ENCODE results near the gene SEMA3B. TPM values are rescaled to one million over a fixed set of nuclear protein-coding genes. Genes with fewer than 3 reads are reported as not detected.

The SEMA3B gene
- total RNA-seq, 1 experiment from 2014 or later, result 0.43 TPM

DNA sequence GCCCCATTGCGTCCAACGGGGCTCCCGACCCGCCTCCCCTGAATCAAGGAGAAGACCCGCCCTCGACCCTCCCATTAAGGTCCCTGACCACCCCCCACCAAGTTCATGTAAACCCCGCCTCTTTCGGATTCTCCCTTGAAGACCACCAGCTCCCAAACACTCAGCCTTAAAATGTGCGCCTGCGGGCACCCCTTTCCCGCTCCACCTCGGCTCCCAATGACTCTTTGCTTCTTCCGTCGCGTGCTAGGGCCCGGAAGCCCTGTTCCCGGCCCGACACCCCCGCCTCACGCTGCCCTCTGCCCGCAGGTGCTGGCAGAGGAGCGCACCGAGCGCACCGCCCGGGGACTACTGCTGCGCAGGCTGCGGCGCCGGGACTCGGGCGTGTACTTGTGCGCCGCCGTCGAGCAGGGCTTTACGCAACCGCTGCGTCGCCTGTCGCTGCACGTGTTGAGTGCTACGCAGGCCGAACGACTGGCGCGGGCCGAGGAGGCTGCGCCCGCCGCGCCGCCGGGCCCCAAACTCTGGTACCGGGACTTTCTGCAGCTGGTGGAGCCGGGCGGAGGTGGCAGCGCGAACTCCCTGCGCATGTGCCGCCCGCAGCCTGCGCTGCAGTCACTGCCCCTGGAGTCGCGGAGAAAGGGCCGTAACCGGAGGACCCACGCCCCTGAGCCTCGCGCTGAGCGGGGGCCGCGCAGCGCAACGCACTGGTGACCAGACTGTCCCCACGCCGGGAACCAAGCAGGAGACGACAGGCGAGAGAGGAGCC is 7.2 kb downstream of the SEMA3B start:
- POLR2A ChIA-PET (ENCODE audit: low non-redundant PET), result no interaction called here
- DNase-seq (ENCODE audit: low spot score), result no peak
- H3K27ac ChIP-seq (ENCODE audit: low read depth, low read length, poor library complexity, severe bottlenecking), result no peak overlapping the region
- no peak for TF ChIP-seq EZH2 (IDR thresholded peaks at IDR 0.05; ENCODE audit: borderline replicate concordance, low read depth, low read length, poor library complexity, severe bottlenecking)
- no peaks in the 10 kb centered on the region for H3K9me3 ChIP-seq (ENCODE audit: low read depth, low read length, poor library complexity, severe bottlenecking)
- H3K4me3 ChIP-seq (ENCODE audit: low read depth, low read length, poor library complexity, severe bottlenecking), result no peak overlapping the region
- peaks cover 4% of the 10 kb centered on the region for H3K27me3 ChIP-seq (replicated peaks; ENCODE audit: insufficient read depth, low read depth, low read length, poor library complexity)
- no TSS peak for BruUV-seq (replicated peaks)
- H3K4me1 ChIP-seq (ENCODE audit: insufficient read depth, low read length, poor library complexity, severe bottlenecking), result no peaks in the 10 kb centered on the region
- no peaks in the 10 kb centered on the region for H3K36me3 ChIP-seq (ENCODE audit: insufficient read depth, low read length, poor library complexity, severe bottlenecking)
- intact Hi-C loops (cut with micrococcal nuclease; ENCODE audit: unreplicated experiment), result no loop called here
- CTCF ChIA-PET, result no interaction called here

DNA sequence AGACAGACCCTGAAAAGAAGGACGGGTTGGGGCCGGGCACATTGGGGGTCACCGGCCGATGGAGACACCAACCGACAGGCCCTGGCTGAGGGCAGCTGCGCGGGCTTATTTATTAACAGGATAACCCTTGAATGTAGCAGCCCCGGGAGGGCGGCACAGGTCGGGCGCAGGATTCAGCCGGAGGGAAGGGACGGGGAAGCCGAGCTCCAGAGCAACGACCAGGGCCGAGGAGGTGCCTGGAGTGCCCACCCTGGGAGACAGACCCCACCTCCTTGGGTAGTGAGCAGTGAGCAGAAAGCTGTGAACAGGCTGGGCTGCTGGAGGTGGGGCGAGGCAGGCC is 7.8 kb downstream of the SEMA3B start:
- no peak for DNase-seq (ENCODE audit: low spot score)
- Histone ChIP-seq H3K27me3 (replicated peaks; ENCODE audit: insufficient read depth, low read depth, low read length, poor library complexity) (peaks cover 4% of the 10 kb centered on the region), H3K27ac (ENCODE audit: low read depth, low read length, poor library complexity, severe bottlenecking) (no peak overlapping the region), H3K36me3 (ENCODE audit: insufficient read depth, low read length, poor library complexity, severe bottlenecking) (no peaks in the 10 kb centered on the region), H3K4me3 (ENCODE audit: low read depth, low read length, poor library complexity, severe bottlenecking) (no peak overlapping the region), H3K4me1 (ENCODE audit: insufficient read depth, low read length, poor library complexity, severe bottlenecking) (no peaks in the 10 kb centered on the region), H3K9me3 (ENCODE audit: low read depth, low read length, poor library complexity, severe bottlenecking) (no peaks in the 10 kb centered on the region)
- no peak for TF ChIP-seq EZH2 (IDR thresholded peaks at IDR 0.05; ENCODE audit: borderline replicate concordance, low read depth, low read length, poor library complexity, severe bottlenecking)
- TF ChIP-seq, protein P1, sequence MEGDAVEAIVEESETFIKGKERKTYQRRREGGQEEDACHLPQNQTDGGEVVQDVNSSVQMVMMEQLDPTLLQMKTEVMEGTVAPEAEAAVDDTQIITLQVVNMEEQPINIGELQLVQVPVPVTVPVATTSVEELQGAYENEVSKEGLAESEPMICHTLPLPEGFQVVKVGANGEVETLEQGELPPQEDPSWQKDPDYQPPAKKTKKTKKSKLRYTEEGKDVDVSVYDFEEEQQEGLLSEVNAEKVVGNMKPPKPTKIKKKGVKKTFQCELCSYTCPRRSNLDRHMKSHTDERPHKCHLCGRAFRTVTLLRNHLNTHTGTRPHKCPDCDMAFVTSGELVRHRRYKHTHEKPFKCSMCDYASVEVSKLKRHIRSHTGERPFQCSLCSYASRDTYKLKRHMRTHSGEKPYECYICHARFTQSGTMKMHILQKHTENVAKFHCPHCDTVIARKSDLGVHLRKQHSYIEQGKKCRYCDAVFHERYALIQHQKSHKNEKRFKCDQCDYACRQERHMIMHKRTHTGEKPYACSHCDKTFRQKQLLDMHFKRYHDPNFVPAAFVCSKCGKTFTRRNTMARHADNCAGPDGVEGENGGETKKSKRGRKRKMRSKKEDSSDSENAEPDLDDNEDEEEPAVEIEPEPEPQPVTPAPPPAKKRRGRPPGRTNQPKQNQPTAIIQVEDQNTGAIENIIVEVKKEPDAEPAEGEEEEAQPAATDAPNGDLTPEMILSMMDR (conservative IDR thresholded peaks at IDR 0.05; ENCODE audit: low read depth, low read length), result no peak
- intact Hi-C loops (cut with micrococcal nuclease; ENCODE audit: unreplicated experiment), result no loop called here
- CTCF ChIA-PET, result no interaction called here
- POLR2A ChIA-PET (ENCODE audit: low non-redundant PET), result interaction anchor here (0.6 kb wide), 1 partner anchor 557 kb away, joined by 9 read pairs; the partner anchor contains the start of gene AMIGO3
- no TSS peak for BruUV-seq (replicated peaks)

DNA sequence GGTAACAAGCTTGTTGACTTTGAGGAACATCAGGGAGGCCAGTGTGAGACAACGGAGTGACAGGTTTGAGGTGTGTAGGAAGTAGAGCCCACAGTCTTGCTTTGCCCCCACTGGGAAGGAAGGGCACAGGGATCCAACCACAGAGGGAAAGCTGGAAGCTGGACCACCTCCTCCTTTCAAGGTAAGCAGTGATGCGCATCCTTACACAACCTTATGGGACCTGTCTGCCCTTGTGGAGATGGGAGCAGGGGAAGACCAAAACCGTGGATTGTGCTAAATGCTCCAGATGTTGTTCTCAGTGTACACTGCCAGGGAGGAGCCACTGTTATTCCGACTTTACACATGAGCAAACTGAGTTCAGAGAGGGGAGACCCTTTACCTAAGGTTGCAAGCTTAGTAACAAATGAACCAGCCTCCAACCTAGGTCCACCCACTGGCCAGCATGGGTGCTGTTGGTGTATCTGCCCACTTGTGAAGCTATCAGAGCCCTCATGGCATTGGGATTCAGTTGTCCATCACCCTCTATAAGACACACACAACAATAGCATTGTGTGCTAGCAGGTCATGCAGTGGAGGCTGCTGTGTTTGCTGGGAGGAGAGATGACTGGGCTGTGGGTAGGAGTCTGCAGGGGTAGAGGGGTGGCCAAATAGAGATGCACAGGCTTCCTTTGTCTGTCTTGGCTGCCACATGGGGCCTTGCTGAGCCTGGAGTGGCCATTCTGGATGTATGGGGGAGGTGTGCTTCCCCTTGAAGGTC is 9.4 kb downstream of the SEMA3B start:
- H3K4me3 ChIP-seq (ENCODE audit: low read depth, low read length, poor library complexity, severe bottlenecking), result no peak overlapping the region
- BruUV-seq (replicated peaks), result no TSS peak
- TF ChIP-seq, protein P1 (conservative IDR thresholded peaks at IDR 0.05; ENCODE audit: low read depth, low read length), result no peak
- TF ChIP-seq EZH2 (IDR thresholded peaks at IDR 0.05; ENCODE audit: borderline replicate concordance, low read depth, low read length, poor library complexity, severe bottlenecking), result no peak
- H3K27me3 ChIP-seq (replicated peaks; ENCODE audit: insufficient read depth, low read depth, low read length, poor library complexity), result peaks cover 3% of the 10 kb centered on the region
- no peaks in the 10 kb centered on the region for H3K36me3 ChIP-seq (ENCODE audit: insufficient read depth, low read length, poor library complexity, severe bottlenecking)
- DNase-seq (ENCODE audit: low spot score), result no peak
- intact Hi-C loops (cut with micrococcal nuclease; ENCODE audit: unreplicated experiment), result no loop called here
- POLR2A ChIA-PET (ENCODE audit: low non-redundant PET), result no interaction called here
- no peak overlapping the region for H3K27ac ChIP-seq (ENCODE audit: low read depth, low read length, poor library complexity, severe bottlenecking)
- CTCF ChIA-PET, result no interaction called here
- no peaks in the 10 kb centered on the region for H3K4me1 ChIP-seq (ENCODE audit: insufficient read depth, low read length, poor library complexity, severe bottlenecking)
- no peaks in the 10 kb centered on the region for H3K9me3 ChIP-seq (ENCODE audit: low read depth, low read length, poor library complexity, severe bottlenecking)
